A673 (cell line): ENCODE data around the gene NEXMIF.

Experiments used
- EZH2 ChIP-seq: fragments of 200-600 bp; sonication (generic); IDR thresholded peaks from 2 replicates; pipeline ENCODE4 v1.6.1; 2017; ENCODE audit warnings: borderline replicate concordance, low read depth, mild to moderate bottlenecking, mixed read lengths, antibody characterized with exemption, low read length; ENCODE audit not compliant: poor library complexity, severe bottlenecking
- TF ChIP-seq, protein P1 (sequence below): fragments of 300-800, 200-600 bp; sonication (generic); conservative IDR thresholded peaks from 2 replicates; pipeline ENCODE4 v1.5.1; 2017; ENCODE audit warnings: low read depth, mild to moderate bottlenecking, antibody characterized with exemption, low read length, moderate library complexity, mixed read lengths

DNA sequence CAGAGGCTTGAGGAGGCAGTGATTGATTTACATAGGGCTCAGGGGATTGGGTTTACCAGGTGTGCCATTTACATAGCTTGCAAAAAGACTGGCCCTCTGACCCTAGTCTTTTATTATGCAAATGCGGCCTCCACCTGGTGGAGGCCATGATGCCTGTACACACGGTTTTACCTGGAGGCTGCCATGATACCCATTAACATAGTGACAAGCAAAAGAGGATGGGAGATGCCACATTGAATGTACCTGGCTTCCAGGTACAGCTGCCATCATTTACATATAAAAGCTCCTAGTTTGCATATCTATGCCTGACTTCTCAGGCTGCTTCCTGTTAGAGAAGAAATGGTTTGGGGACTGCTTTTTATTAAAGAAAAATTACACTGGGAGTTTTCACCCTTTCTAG, 72.0 kb downstream of the NEXMIF start:
- TF ChIP-seq, protein P1, sequence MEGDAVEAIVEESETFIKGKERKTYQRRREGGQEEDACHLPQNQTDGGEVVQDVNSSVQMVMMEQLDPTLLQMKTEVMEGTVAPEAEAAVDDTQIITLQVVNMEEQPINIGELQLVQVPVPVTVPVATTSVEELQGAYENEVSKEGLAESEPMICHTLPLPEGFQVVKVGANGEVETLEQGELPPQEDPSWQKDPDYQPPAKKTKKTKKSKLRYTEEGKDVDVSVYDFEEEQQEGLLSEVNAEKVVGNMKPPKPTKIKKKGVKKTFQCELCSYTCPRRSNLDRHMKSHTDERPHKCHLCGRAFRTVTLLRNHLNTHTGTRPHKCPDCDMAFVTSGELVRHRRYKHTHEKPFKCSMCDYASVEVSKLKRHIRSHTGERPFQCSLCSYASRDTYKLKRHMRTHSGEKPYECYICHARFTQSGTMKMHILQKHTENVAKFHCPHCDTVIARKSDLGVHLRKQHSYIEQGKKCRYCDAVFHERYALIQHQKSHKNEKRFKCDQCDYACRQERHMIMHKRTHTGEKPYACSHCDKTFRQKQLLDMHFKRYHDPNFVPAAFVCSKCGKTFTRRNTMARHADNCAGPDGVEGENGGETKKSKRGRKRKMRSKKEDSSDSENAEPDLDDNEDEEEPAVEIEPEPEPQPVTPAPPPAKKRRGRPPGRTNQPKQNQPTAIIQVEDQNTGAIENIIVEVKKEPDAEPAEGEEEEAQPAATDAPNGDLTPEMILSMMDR, result no peak
- no peak for TF ChIP-seq EZH2
